SK-N-SH (cell line): ENCODE measurements around the gene RNF25. TPM values are rescaled to one million over a fixed set of nuclear protein-coding genes. Genes with fewer than 3 reads are reported as not detected.

Experiments used
- CTCF ChIA-PET: fragments of 300-600, 350-600 bp; formaldehyde crosslinking; extraction: SDS; loops from one replicate; lab custom pipeline; 2021; lab: Yijun Ruan, JAX
- POLR2A ChIA-PET: fragments of 350-600 bp; sonication (Branson Sonifier 250); formaldehyde crosslinking; extraction: SDS; loops from one replicate; lab custom pipeline; 2020; ENCODE audit warnings: antibody characterized with exemption, inconsistent platforms; lab: Yijun Ruan, JAX
- DNase-seq: peaks from one replicate; pipeline ENCODE4 v3.0.0; 2012
- H2AFZ ChIP-seq: fragments of 200-600 bp; sonication (generic); 2 replicates; pipeline ENCODE4 v1.8.1; 2016; ENCODE audit warnings: antibody characterized with exemption, mild to moderate bottlenecking, low read depth
- H3F3A ChIP-seq: fragments of 200-600 bp; sonication (generic); replicated peaks from 2 replicates; pipeline ENCODE3; 2016; ENCODE audit warnings: antibody characterized with exemption, mild to moderate bottlenecking; ENCODE audit not compliant: insufficient read depth
- H3K27ac ChIP-seq, 2 experiments: fragments of 200-500 bp in 1 of 2; fragments of 200-600 bp in 1 of 2; sonication (Bioruptor generic) in 1 of 2; sonication (generic), shearing (Covaris generic) in 1 of 2; 2 replicates each; pipeline versions ENCODE4 v1.5.1 to v1.6.1; 2014 to 2016; ENCODE audit warnings: low read depth in 2 of 2, inconsistent platforms in 1 of 2, low read length in 1 of 2, mild to moderate bottlenecking in 1 of 2, mixed read lengths in 1 of 2
- H3K27me3 ChIP-seq: fragments of 200-600 bp; sonication (generic), shearing (Covaris generic); 2 replicates; pipeline ENCODE4 v1.6.1; 2016; ENCODE audit warnings: mixed run types; ENCODE audit not compliant: insufficient read depth
- H3K36me3 ChIP-seq, 2 experiments: fragments of 200-500 bp in 1 of 2; fragments of 200-600 bp in 1 of 2; sonication (Bioruptor generic) in 1 of 2; sonication (generic) in 1 of 2; replicated peaks in 1 of 2; 2 replicates each; pipeline versions ENCODE3 to v1.5.1; 2014 to 2016; ENCODE audit warnings: low read length in 1 of 2, mild to moderate bottlenecking in 1 of 2; ENCODE audit not compliant: insufficient read depth in 2 of 2, control insufficient read depth in 1 of 2
- H3K4me1 ChIP-seq, 2 experiments: fragments of 200-500 bp in 1 of 2; fragments of 200-600 bp in 1 of 2; sonication (Bioruptor generic) in 1 of 2; sonication (generic), shearing (Covaris generic) in 1 of 2; 2 replicates each; pipeline versions ENCODE4 v1.5.1 to v1.6.1; 2014 to 2016; ENCODE audit warnings: low read depth in 1 of 2, low read length in 1 of 2, mixed run types in 1 of 2; ENCODE audit not compliant: insufficient read depth in 2 of 2, control insufficient read depth in 1 of 2
- H3K4me2 ChIP-seq: fragments of 200-600 bp; sonication (generic), shearing (Covaris generic); 2 replicates; pipeline ENCODE4 v1.6.1; 2017; ENCODE audit warnings: mixed run types
- H3K4me3 ChIP-seq, 2 experiments: fragments of 200-500 bp in 1 of 2; fragments of 200-600 bp in 1 of 2; sonication (Bioruptor generic) in 1 of 2; sonication (generic), shearing (Covaris generic) in 1 of 2; 2 replicates each; pipeline versions ENCODE4 v1.5.1 to v1.8.1; 2014 to 2016; ENCODE audit warnings: low read depth in 2 of 2, inconsistent platforms in 1 of 2, low read length in 1 of 2, mild to moderate bottlenecking in 1 of 2, mixed read lengths in 1 of 2, moderate library complexity in 1 of 2
- H3K79me2 ChIP-seq: fragments of 200-600 bp; sonication (generic); 2 replicates; pipeline ENCODE4 v1.8.1; 2017; ENCODE audit warnings: mild to moderate bottlenecking; ENCODE audit not compliant: insufficient read depth
- H3K9ac ChIP-seq: fragments of 200-600 bp; sonication (generic); 2 replicates; pipeline ENCODE4 v1.6.1; 2017; ENCODE audit warnings: mixed run types
- H3K9me2 ChIP-seq: fragments of 200-600 bp; sonication (generic); 2 replicates; pipeline ENCODE4 v1.6.1; 2017; ENCODE audit warnings: mixed run types
- H3K9me3 ChIP-seq: fragments of 200-600 bp; sonication (generic); 2 replicates; pipeline ENCODE4 v1.6.1; 2017; ENCODE audit warnings: mixed run types, mild to moderate bottlenecking, moderate library complexity
- H4K20me1 ChIP-seq: fragments of 200-600 bp; sonication (generic); 2 replicates; pipeline ENCODE4 v1.6.1; 2017; ENCODE audit warnings: mild to moderate bottlenecking, mixed run types; ENCODE audit not compliant: insufficient read depth
- CHD2 ChIP-seq: fragments of 150-350 bp; IDR thresholded peaks from 2 replicates; pipeline ENCODE4 v1.6.1; 2018; ENCODE audit warnings: low read length; ENCODE audit not compliant: partially characterized antibody
- ELF1 ChIP-seq: IDR thresholded peaks from 2 replicates; pipeline ENCODE4 v1.4.0; 2012
- FOXJ3 ChIP-seq: sonication (generic); formaldehyde crosslinking; IDR thresholded peaks from 2 replicates; pipeline ENCODE4 v1.5.1; 2020; ENCODE audit warnings: mild to moderate bottlenecking, missing genetic modification reagents
- FOXM1 ChIP-seq: IDR thresholded peaks from 2 replicates; pipeline ENCODE4 v1.4.0; 2012; ENCODE audit warnings: low read depth, mild to moderate bottlenecking
- GATA2 ChIP-seq: sonication (generic); formaldehyde crosslinking; IDR thresholded peaks from 2 replicates; pipeline ENCODE4 v1.5.0; 2020; ENCODE audit warnings: mild to moderate bottlenecking, missing genetic modification reagents
- IRF3 ChIP-seq: fragments of 150-350 bp; IDR thresholded peaks from 2 replicates; pipeline ENCODE4 v1.6.1; 2016; ENCODE audit warnings: mild to moderate bottlenecking, low read depth, low read length
- MAX ChIP-seq: IDR thresholded peaks from 2 replicates; pipeline ENCODE4 v1.4.0; 2012; ENCODE audit warnings: low read depth
- MEF2A ChIP-seq: IDR thresholded peaks from 2 replicates; pipeline ENCODE4 v1.4.0; 2012; ENCODE audit warnings: low read depth, borderline replicate concordance
- NFIC ChIP-seq: IDR thresholded peaks from 2 replicates; pipeline ENCODE4 v1.4.0; 2012; ENCODE audit warnings: borderline replicate concordance
- NRF1 ChIP-seq: IDR thresholded peaks from 2 replicates; pipeline ENCODE4 v1.6.1; 2012; ENCODE audit warnings: low read depth, mild to moderate bottlenecking, low read length
- RAD21 ChIP-seq: IDR thresholded peaks from 2 replicates; pipeline ENCODE4 v1.6.1; 2012; ENCODE audit warnings: mild to moderate bottlenecking, low read length
- RCOR1 ChIP-seq: fragments of 150-350 bp; IDR thresholded peaks from 2 replicates; pipeline ENCODE4 v1.6.1; 2017; ENCODE audit warnings: antibody characterized with exemption, low read length
- REST ChIP-seq: IDR thresholded peaks from 2 replicates; pipeline ENCODE4 v1.6.1; 2012; ENCODE audit warnings: mild to moderate bottlenecking, low read depth, low read length, moderate library complexity
- RXRA ChIP-seq: IDR thresholded peaks from 2 replicates; pipeline ENCODE4 v1.4.0; 2012; ENCODE audit warnings: low read depth, mild to moderate bottlenecking, borderline replicate concordance
- SIN3A ChIP-seq: IDR thresholded peaks from 2 replicates; pipeline ENCODE4 v1.6.1; 2012; ENCODE audit warnings: low read depth, mild to moderate bottlenecking, low read length, moderate library complexity, borderline replicate concordance
- TCF12 ChIP-seq: IDR thresholded peaks from 2 replicates; pipeline ENCODE4 v1.4.0; 2012
- TEAD4 ChIP-seq: IDR thresholded peaks from 2 replicates; pipeline ENCODE4 v1.4.0; 2012; ENCODE audit warnings: mild to moderate bottlenecking, borderline replicate concordance; ENCODE audit not compliant: insufficient read depth
- WGBS: methylation state at CpG from one replicate; pipeline ENCODE4 v1.1.6; 2017; ENCODE audit warnings: low lambda C conversion rate; 5-methylcytosine and 5-hydroxymethylcytosine counted together
- polyA plus RNA-seq, 3 experiments: library from polyadenylated mRNA; depleted of rRNA; stranded (reverse); fragments of >200 nt; gene quantifications; 2 replicates each; pipeline ENCODE4 v1.2.3, GENCODE V29; 2012

RNF25 gene
- polyA plus RNA-seq, 1 of the 3 experiments (the other 2 are of a cell fraction) = 72.2 TPM

GRCh38 chr2:218708086-218708485, 36.3 kb upstream of the RNF25 start:
- Histone ChIP-seq H3K4me3 (no peak overlapping the region), H3K4me2 (no peak overlapping the region), H3K27ac (no peak overlapping the region), H3K4me1 (0 out of 4 replicates have a peak, but pooled peaks cover 0 to 5% of the 10 kb centered on the region in 2 experiments), H2AFZ (no peak overlapping the region), H3K9ac (no peak overlapping the region), H3K79me2 (peaks cover 19% of the 10 kb centered on the region), H3K27me3 (no peaks in the 10 kb centered on the region), H3F3A (peaks cover 5% of the 10 kb centered on the region), H3K9me3 (no peaks in the 10 kb centered on the region), H4K20me1 (no peaks in the 10 kb centered on the region), H3K9me2 (no peaks in the 10 kb centered on the region), H3K36me3 (peaks cover 0 to 5% of the 10 kb centered on the region in 2 experiments)
- ChIA-PET POLR2A (interaction anchor here (0.8 kb wide), 1 partner anchor 11 kb away, joined by 3 read pairs; no protein-coding TSS in a partner anchor), CTCF (interaction anchor here (1.0 to 2.1 kb wide), 4 partner anchors 14 to 139 kb away, joined by 3 to 10 read pairs (median 6); no protein-coding TSS in a partner anchor)
- TF ChIP-seq NFIC (no peak), RXRA (no peak), REST (no peak), GATA2 (no peak), TCF12 (no peak), ELF1 (no peak), MEF2A (no peak), SIN3A (no peak), CHD2 (no peak), RAD21 (no peak), TEAD4 (no peak), IRF3 (no peak), RCOR1 (no peak), FOXM1 (no peak), NRF1 (no peak), FOXJ3 (CRISPR knock-in tag) (no peak), MAX (no peak)
- WGBS = 92% methylated on average over 4 of the region's 4 CpGs
- DNase-seq = no peak
